GM12874 (cell line): Measurements from ENCODE around the gene ICE1.

Source experiments
- CTCF ChIP-seq: IDR thresholded peaks from 2 replicates; pipeline ENCODE4 v1.5.1; 2011; ENCODE audit warnings: low read depth, mild to moderate bottlenecking, control low read depth, low read length, moderate library complexity; ENCODE audit not compliant: insufficient read depth

Gene ICE1

GRCh38 chr5:5381310-5381913 is 41.1 kb upstream of the ICE1 start:
- TF ChIP-seq CTCF: no peak

GRCh38 chr5:5383461-5383860 is 39.0 kb upstream of the ICE1 start:
- TF ChIP-seq CTCF: no peak

GRCh38 chr5:5384660-5385330 is 37.7 kb upstream of the ICE1 start:
- TF ChIP-seq CTCF: no peak

- no peak for TF ChIP-seq CTCF
Observed at GRCh38 chr5:5385331-5385662, 37.2 kb upstream of the ICE1 start.

GRCh38 chr5:5386329-5386728 is 36.1 kb upstream of the ICE1 start:
- no peak for TF ChIP-seq CTCF

- TF ChIP-seq CTCF: no peak
Observed at GRCh38 chr5:5387192-5387591, 35.3 kb upstream of the ICE1 start.

GRCh38 chr5:5387777-5388176 is 34.7 kb upstream of the ICE1 start:
- no peak for TF ChIP-seq CTCF
